Body of pancreas (tissue), 4 donors: ENCODE measurements around the gene MCMBP.

Experiments used
- POLR2A ChIP-seq, 3 donors: fragments of 450-650 bp; IDR thresholded peaks; one replicate each; pipeline ENCODE4 v1.6.1; 2016; ENCODE audit warnings: antibody characterized with exemption in 3 of 3, mild to moderate bottlenecking in 2 of 3
- TF ChIP-seq, protein P1 (sequence below), 7 experiments: fragments of 450-650 bp in 4 of 7; fragments of 200-600 bp in 3 of 7; sonication (generic) in 3 of 7; IDR thresholded peaks; one replicate each; pipeline ENCODE4 v1.5.1; 2016 to 2019; ENCODE audit warnings: antibody characterized with exemption in 7 of 7

DNA sequence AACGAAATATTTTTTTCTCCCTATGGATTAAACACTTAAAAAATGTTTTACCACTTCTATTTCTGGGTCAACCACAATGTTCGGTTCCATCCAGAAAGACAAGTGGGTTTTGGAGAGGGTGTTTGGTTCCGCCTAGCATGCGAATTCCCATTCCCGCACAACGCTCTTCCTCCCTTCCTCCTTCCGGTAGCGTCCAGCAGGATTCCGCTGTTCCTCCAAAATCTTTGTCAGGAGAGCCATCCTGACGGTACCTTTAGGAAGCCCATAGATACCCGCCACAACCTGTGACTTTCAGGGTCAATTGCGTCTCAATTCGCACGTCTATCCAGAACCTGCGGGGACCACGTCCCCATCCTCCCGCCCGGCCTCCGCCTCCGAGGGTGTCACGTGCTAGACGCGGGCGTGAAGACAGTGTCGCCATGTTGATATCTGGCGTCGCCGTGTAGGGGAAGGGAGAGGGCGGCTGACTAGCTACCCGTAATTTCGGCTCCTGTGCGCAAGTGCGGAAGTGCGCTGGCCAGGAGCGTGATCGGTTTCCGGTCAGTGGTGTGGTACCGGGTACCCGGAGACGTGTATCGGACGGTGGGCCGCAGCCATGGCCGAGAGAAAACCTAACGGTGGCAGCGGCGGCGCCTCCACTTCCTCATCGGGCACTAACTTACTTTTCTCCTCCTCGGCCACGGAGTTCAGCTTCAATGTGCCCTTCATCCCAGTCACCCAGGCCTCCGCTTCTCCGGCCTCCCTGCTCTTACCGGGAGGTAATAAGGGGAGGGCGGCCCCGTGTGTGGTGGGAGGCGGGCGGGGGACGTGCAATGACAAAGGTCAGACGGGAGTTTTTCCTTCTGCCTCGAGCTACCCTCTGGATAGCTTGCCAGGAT, 19.8 kb upstream of the MCMBP start, which contains the start of gene SEC23IP:
- TF ChIP-seq, protein P1, sequence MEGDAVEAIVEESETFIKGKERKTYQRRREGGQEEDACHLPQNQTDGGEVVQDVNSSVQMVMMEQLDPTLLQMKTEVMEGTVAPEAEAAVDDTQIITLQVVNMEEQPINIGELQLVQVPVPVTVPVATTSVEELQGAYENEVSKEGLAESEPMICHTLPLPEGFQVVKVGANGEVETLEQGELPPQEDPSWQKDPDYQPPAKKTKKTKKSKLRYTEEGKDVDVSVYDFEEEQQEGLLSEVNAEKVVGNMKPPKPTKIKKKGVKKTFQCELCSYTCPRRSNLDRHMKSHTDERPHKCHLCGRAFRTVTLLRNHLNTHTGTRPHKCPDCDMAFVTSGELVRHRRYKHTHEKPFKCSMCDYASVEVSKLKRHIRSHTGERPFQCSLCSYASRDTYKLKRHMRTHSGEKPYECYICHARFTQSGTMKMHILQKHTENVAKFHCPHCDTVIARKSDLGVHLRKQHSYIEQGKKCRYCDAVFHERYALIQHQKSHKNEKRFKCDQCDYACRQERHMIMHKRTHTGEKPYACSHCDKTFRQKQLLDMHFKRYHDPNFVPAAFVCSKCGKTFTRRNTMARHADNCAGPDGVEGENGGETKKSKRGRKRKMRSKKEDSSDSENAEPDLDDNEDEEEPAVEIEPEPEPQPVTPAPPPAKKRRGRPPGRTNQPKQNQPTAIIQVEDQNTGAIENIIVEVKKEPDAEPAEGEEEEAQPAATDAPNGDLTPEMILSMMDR (IDR thresholded peaks at IDR 0.05): peak in 3 of 7 experiments; percentile 20 to 37 (median 29)
- peak; percentile 72 to 92 (median 90) for TF ChIP-seq POLR2A (IDR thresholded peaks at IDR 0.05)
